OCI-LY1 (cell line): ENCODE measurements around the gene TGFB3.

Source experiments
- H2AFZ ChIP-seq: fragments of 200-600 bp; sonication (generic), shearing (Covaris generic); 2 replicates; pipeline ENCODE4 v1.6.0; 2014; ENCODE audit warnings: antibody characterized with exemption, mild to moderate bottlenecking, low read length
- H3F3A ChIP-seq: fragments of 200-600 bp; sonication (generic), shearing (Covaris generic); 2 replicates; pipeline ENCODE4 v1.6.0; 2014; ENCODE audit warnings: mild to moderate bottlenecking, antibody characterized with exemption, low read length, moderate library complexity; ENCODE audit not compliant: insufficient read depth
- H3K27ac ChIP-seq: fragments of 200-600 bp; sonication (generic); 2 replicates; pipeline ENCODE4 v1.5.1; 2014; ENCODE audit warnings: low read length, mixed run types, mild to moderate bottlenecking, low read depth; ENCODE audit not compliant: poor library complexity, severe bottlenecking
- H3K27me3 ChIP-seq: fragments of 200-600 bp; sonication (generic); 2 replicates; pipeline ENCODE4 v1.6.0; 2014; ENCODE audit warnings: antibody characterized with exemption, mild to moderate bottlenecking, low read length, moderate library complexity; ENCODE audit not compliant: insufficient read depth
- H3K36me3 ChIP-seq: fragments of 200-600 bp; sonication (generic); 2 replicates; pipeline ENCODE4 v1.6.1; 2014; ENCODE audit warnings: mild to moderate bottlenecking, antibody characterized with exemption, low read length, moderate library complexity, mixed read lengths; ENCODE audit not compliant: insufficient read depth
- H3K4me1 ChIP-seq: fragments of 200-600 bp; sonication (generic); 2 replicates; pipeline ENCODE4 v1.5.1; 2014; ENCODE audit warnings: mild to moderate bottlenecking, low read length, moderate library complexity; ENCODE audit not compliant: insufficient read depth, severe bottlenecking
- H3K4me2 ChIP-seq: fragments of 200-600 bp; sonication (generic), shearing (Covaris generic); 2 replicates; pipeline ENCODE4 v1.6.1; 2014; ENCODE audit warnings: low read length
- H3K4me3 ChIP-seq: fragments of 200-600 bp; sonication (generic); 2 replicates; pipeline ENCODE4 v1.5.1; 2014; ENCODE audit warnings: low read length, low read depth, mild to moderate bottlenecking, mixed read lengths; ENCODE audit not compliant: poor library complexity, severe bottlenecking
- H3K79me2 ChIP-seq: fragments of 200-600 bp; shearing (Covaris generic); 2 replicates; pipeline ENCODE4 v1.6.1; 2016; ENCODE audit warnings: mixed run types, low read length, mixed read lengths; ENCODE audit not compliant: insufficient read depth
- H3K9ac ChIP-seq: fragments of 200-600 bp; sonication (generic), shearing (Covaris generic); 2 replicates; pipeline ENCODE4 v1.6.1; 2014; ENCODE audit warnings: mild to moderate bottlenecking, low read length, mixed read lengths
- H3K9me2 ChIP-seq: fragments of 200-600 bp; sonication (generic), shearing (Covaris generic); 2 replicates; pipeline ENCODE4 v1.6.1; 2014; ENCODE audit warnings: low read depth, mild to moderate bottlenecking, low read length, mixed read lengths
- H3K9me3 ChIP-seq: fragments of 200-600 bp; shearing (Covaris generic); 2 replicates; pipeline ENCODE4 v1.6.1; 2014; ENCODE audit warnings: low read length, mixed read lengths
- H4K20me1 ChIP-seq: fragments of 200-600 bp; sonication (generic), shearing (Covaris generic); 2 replicates; pipeline ENCODE4 v1.6.0; 2016; ENCODE audit warnings: mild to moderate bottlenecking, low read length; ENCODE audit not compliant: insufficient read depth
- EZH2 ChIP-seq: fragments of 200-600 bp; sonication (generic), shearing (Covaris generic); IDR thresholded peaks from 2 replicates; pipeline ENCODE4 v1.8.0; 2017; ENCODE audit warnings: borderline replicate concordance, mixed run types, mild to moderate bottlenecking, antibody characterized with exemption, low read length, moderate library complexity, mixed read lengths
- TF ChIP-seq, protein P1 (sequence below): fragments of 200-600 bp; sonication (generic), shearing (Covaris generic); IDR thresholded peaks from 2 replicates; pipeline ENCODE4 v1.5.1; 2017; ENCODE audit warnings: mild to moderate bottlenecking, antibody characterized with exemption, low read length, moderate library complexity, mixed read lengths

TGFB3 gene

GRCh38 chr14:75971509-75971908 is 10.3 kb downstream of the TGFB3 start:
- no peaks in the 10 kb centered on the region for H3F3A ChIP-seq
- no peak overlapping the region for H3K9ac ChIP-seq
- no peak overlapping the region for H2AFZ ChIP-seq
- no peak overlapping the region for H3K4me3 ChIP-seq
- H3K9me3 ChIP-seq = no peaks in the 10 kb centered on the region
- no peaks in the 10 kb centered on the region for H3K79me2 ChIP-seq
- H3K4me2 ChIP-seq = no peak overlapping the region
- H3K4me1 ChIP-seq = peaks cover 2% of the 10 kb centered on the region
- TF ChIP-seq EZH2 = no peak
- TF ChIP-seq, protein P1, sequence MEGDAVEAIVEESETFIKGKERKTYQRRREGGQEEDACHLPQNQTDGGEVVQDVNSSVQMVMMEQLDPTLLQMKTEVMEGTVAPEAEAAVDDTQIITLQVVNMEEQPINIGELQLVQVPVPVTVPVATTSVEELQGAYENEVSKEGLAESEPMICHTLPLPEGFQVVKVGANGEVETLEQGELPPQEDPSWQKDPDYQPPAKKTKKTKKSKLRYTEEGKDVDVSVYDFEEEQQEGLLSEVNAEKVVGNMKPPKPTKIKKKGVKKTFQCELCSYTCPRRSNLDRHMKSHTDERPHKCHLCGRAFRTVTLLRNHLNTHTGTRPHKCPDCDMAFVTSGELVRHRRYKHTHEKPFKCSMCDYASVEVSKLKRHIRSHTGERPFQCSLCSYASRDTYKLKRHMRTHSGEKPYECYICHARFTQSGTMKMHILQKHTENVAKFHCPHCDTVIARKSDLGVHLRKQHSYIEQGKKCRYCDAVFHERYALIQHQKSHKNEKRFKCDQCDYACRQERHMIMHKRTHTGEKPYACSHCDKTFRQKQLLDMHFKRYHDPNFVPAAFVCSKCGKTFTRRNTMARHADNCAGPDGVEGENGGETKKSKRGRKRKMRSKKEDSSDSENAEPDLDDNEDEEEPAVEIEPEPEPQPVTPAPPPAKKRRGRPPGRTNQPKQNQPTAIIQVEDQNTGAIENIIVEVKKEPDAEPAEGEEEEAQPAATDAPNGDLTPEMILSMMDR = no peak
- H3K36me3 ChIP-seq = no peaks in the 10 kb centered on the region
- no peaks in the 10 kb centered on the region for H3K9me2 ChIP-seq
- no peak overlapping the region for H3K27ac ChIP-seq
- no peaks in the 10 kb centered on the region for H4K20me1 ChIP-seq
- no peaks in the 10 kb centered on the region for H3K27me3 ChIP-seq

- no peaks in the 10 kb centered on the region for H3K9me3 ChIP-seq
- no peaks in the 10 kb centered on the region for H3K79me2 ChIP-seq
- no peak overlapping the region for H3K9ac ChIP-seq
- no peak overlapping the region for H3K27ac ChIP-seq
- H3K36me3 ChIP-seq = no peaks in the 10 kb centered on the region
- no peaks in the 10 kb centered on the region for H4K20me1 ChIP-seq
- H2AFZ ChIP-seq = no peak overlapping the region
- no peaks in the 10 kb centered on the region for H3K27me3 ChIP-seq
- no peaks in the 10 kb centered on the region for H3K4me1 ChIP-seq
- no peak overlapping the region for H3K4me3 ChIP-seq
- H3F3A ChIP-seq = no peaks in the 10 kb centered on the region
- no peak overlapping the region for H3K4me2 ChIP-seq
- TF ChIP-seq, protein P1 = no peak
- no peak for TF ChIP-seq EZH2
- no peaks in the 10 kb centered on the region for H3K9me2 ChIP-seq
Measured at GRCh38 chr14:75970989-75971388, 10.8 kb downstream of the TGFB3 start.

DNA sequence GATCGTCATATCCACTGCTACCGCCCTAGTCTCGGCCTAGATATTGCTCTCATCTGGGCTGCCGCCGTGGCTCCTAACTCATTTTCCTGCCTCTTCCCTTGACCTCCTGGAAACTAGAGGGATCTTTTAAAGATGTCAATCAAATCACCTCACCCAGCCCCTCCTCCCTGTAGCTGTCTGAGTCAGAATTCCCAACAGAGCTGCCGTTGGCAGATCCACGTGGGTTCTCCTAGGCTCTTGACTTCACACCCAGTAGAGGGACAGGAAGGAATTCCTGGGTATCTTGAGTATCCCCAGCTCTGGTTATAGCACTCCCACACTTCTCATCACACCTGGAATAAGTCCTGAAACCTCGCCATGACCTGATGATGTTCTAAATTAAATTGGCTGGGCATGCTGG is 11.9 kb downstream of the TGFB3 start:
- no peaks in the 10 kb centered on the region for H4K20me1 ChIP-seq
- H3K79me2 ChIP-seq = no peaks in the 10 kb centered on the region
- TF ChIP-seq, protein P1 = no peak
- TF ChIP-seq EZH2 = no peak
- no peak overlapping the region for H3K4me3 ChIP-seq
- H3K9ac ChIP-seq = no peak overlapping the region
- H3K27me3 ChIP-seq = no peaks in the 10 kb centered on the region
- H3K36me3 ChIP-seq = no peaks in the 10 kb centered on the region
- no peaks in the 10 kb centered on the region for H3K4me1 ChIP-seq
- H3K27ac ChIP-seq = no peak overlapping the region
- no peaks in the 10 kb centered on the region for H3K9me3 ChIP-seq
- no peaks in the 10 kb centered on the region for H3F3A ChIP-seq
- H3K4me2 ChIP-seq = no peak overlapping the region
- no peak overlapping the region for H2AFZ ChIP-seq
- no peaks in the 10 kb centered on the region for H3K9me2 ChIP-seq
